ENCODE data around the gene APOBEC3F.
"Not testable (repeated sequence)": the region's sequence is repeated elsewhere in the genome, so short reads cannot be mapped to it uniquely, and the experiment has no call there.

The APOBEC3F gene

DNA sequence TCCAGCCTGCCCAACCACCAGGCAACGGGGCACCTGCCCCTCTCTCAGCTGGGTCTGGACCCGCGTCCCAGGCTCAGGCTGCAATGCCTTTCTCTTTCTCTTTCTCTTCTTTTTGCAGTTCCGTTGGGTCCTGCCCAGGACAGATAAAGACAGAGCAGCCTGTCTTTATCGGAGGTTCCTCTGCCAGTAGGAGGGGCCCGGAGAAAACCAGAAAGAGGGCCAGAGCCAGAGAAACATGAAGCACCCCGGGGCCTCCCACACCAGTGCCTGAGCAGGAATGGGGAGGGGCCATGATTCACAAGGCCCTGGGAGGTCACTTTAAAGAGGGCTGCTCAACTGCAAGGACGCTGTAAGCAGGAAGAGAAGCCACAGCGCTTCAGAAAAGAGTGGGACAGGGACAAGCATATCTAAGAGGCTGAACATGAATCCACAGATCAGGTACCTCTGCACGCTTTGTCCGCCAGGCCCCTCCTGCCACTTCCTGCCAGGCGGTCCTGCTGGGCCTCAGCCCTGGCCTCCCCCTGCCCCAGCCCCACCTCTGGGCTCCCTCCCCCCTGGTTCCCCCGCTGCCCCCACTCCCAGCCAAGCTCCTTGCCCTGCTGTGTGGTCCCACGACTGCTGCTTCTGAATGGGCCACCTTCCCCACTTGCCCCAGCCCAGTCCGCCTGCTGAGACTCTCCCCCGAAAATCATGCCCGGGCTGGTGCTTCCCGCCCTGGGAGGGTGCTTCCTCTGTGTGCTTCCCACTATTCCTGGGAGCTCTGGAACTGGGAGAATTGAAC lies 26.5 kb upstream of the APOBEC3F start, which contains the start of gene APOBEC3C:
Gene APOBEC3C, plus strand, starts transcription at position 316 of the 781 bp plus-strand sequence. Its CDS starts 106 bp downstream, at position 422.
- no peak for TF ChIP-seq Cebpa-rat (IDR thresholded peaks at IDR 0.05)
- peak within 1 kb of the TSS; percentile 94 for H3K4me2 ChIP-seq
- H3K4me1 ChIP-seq, result peaks cover 39% of the 10 kb centered on the region
- no peaks in the 10 kb centered on the region for H4K20me1 ChIP-seq
- H3K36me3 ChIP-seq, result peaks cover 9% of the 10 kb centered on the region
- H3K9me3 ChIP-seq, result no peaks in the 10 kb centered on the region
- peak within 1 kb of the TSS; percentile 69 for H3K4me3 ChIP-seq
- H3K27ac ChIP-seq, result peak within 1 kb of the TSS; percentile 82
- H3K9ac ChIP-seq, result peak within 1 kb of the TSS; percentile 77
- H3K27me3 ChIP-seq, result no peaks in the 10 kb centered on the region

- H3K4me3 ChIP-seq, result peak overlapping the region; percentile 69
- peaks cover 43% of the 10 kb centered on the region for H3K4me1 ChIP-seq
- not testable (repeated sequence) for H4K20me1 ChIP-seq, H3K36me3 ChIP-seq, H3K27me3 ChIP-seq, H3K9me3 ChIP-seq
- H3K4me2 ChIP-seq, result peak overlapping the region; percentile 94
- peak overlapping the region; percentile 77 for H3K9ac ChIP-seq
- peak overlapping the region; percentile 82 for H3K27ac ChIP-seq
Observed at GRCh38 chr22:39014723-39015121, 25.9 kb upstream of the APOBEC3F start.

- H3K27ac ChIP-seq, result no peak overlapping the region
- H3K4me2 ChIP-seq, result no peak overlapping the region
- no peak overlapping the region for H3K4me3 ChIP-seq
- H3K9me3 ChIP-seq, result no peaks in the 10 kb centered on the region
- peaks cover 9% of the 10 kb centered on the region for H3K36me3 ChIP-seq
- TF ChIP-seq Cebpa-rat (IDR thresholded peaks at IDR 0.05), result no peak
- no peaks in the 10 kb centered on the region for H4K20me1 ChIP-seq
- peaks cover 41% of the 10 kb centered on the region for H3K4me1 ChIP-seq
- H3K27me3 ChIP-seq, result no peaks in the 10 kb centered on the region
- no peak overlapping the region for H3K9ac ChIP-seq
Observed at GRCh38 chr22:39016592-39016991, 24.1 kb upstream of the APOBEC3F start.

DNA sequence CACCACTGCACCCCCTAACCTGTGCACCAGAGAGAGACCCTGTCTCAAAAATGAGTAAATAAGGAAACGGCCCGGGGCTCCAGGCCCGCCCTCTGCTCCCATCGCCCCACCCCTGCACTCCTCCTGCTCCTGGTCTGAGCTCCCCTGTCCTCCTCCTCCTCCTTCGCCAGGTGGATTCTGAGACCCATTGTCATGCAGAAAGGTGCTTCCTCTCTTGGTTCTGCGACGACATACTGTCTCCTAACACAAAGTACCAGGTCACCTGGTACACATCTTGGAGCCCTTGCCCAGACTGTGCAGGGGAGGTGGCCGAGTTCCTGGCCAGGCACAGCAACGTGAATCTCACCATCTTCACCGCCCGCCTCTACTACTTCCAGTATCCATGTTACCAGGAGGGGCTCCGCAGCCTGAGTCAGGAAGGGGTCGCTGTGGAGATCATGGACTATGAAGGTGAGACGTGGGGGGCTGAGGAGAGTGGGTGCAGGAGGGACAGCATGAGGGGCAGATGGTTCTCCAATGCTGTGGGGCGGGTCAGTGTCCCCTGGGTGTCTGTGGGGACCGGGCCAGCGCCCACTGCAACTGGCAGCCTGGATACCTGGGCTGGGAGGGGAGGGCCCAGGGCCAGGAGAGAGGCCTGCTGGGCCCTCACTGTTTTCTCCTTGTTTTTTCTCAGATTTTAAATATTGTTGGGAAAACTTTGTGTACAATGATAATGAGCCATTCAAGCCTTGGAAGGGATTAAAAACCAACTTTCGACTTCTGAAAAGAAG lies 22.9 kb upstream of the APOBEC3F start:
- no peak for TF ChIP-seq Cebpa-rat (IDR thresholded peaks at IDR 0.05)
- peaks cover 9% of the 10 kb centered on the region for H3K36me3 ChIP-seq
- no peaks in the 10 kb centered on the region for H4K20me1 ChIP-seq
- H3K27me3 ChIP-seq, result no peaks in the 10 kb centered on the region
- H3K4me2 ChIP-seq, result no peak overlapping the region
- no peaks in the 10 kb centered on the region for H3K9me3 ChIP-seq
- H3K9ac ChIP-seq, result no peak overlapping the region
- H3K4me3 ChIP-seq, result no peak overlapping the region
- peaks cover 52% of the 10 kb centered on the region for H3K4me1 ChIP-seq
- H3K27ac ChIP-seq, result no peak overlapping the region

DNA sequence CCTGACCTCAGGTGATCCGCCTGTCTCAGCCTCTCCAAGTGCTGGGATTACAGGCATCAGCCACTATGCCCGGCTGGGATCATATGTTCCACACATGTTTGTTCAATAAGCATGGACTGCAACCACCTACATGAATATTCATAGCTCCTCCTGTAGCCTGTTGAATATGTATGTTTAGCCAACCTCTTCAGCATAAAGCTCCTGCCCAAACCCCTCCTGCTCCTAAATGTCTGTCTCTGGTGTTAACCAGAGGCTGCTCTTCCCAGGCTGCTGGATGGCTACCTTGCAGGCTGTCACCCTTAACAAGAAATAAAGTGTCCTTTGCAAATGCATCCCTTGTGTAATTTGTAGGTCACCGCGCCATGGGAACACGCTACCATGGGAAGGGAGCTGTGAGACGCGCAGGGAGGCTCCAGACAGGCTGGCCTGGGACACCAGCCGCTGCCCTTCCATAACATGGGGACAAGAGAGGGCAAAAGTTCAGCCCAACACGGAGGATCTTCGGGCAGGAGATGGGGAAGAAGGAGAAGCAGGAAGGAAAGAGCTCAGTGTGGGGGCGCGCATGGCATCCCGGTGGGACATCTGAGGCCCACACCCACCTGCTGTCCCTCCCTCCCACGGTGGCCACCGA lies 20.5 kb upstream of the APOBEC3F start:
- Histone ChIP-seq H3K36me3 (peaks cover 28% of the 10 kb centered on the region), H3K4me3 (peak overlapping the region; percentile 71), H3K4me1 (peaks cover 39% of the 10 kb centered on the region), H3K4me2 (peak overlapping the region; percentile 77)
- not testable (repeated sequence) for H3K9me3 ChIP-seq, H3K27me3 ChIP-seq, H4K20me1 ChIP-seq, H3K27ac ChIP-seq, H3K9ac ChIP-seq

DNA sequence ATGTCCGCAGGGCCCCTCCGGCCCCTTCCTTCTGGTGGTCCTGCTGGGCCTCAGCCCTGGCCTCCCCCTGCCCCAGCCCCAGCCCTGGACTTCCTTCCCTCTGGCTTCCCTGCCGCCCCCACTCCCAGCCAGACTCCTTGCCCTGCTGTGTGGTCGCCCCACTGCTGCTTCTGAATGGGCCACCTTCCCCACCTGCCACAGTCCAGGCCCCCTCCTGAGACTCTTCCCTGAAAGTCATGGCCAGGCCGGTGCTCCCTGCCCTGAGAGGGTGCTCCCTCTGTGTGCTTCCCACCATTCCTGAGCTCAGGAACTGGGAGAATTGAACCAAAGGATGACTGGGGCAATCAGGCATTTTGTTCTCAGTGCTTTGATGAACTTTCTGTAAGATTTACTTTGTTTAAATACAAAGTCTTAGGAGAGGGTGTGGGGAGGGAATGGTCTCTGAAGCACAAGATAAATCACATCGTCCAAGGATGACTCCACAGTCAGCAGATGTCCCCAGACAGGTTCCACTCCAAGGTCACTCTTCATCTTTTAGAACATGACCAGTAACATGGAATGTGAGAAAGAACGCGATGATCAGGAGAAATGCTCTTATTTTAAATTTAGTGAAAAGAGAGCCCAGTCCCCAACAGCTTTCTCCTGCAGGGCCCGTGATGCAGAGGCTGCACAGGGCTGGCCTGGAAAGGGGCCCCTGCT lies 19.0 kb upstream of the APOBEC3F start:
- Histone ChIP-seq H3K27me3 (no peaks in the 10 kb centered on the region), H3K36me3 (peaks cover 35% of the 10 kb centered on the region), H3K9ac (peak overlapping the region; percentile 83), H4K20me1 (no peaks in the 10 kb centered on the region), H3K4me2 (peak overlapping the region; percentile 97), H3K4me3 (peak overlapping the region; percentile 71), H3K4me1 (peaks cover 30% of the 10 kb centered on the region), H3K27ac (peak overlapping the region; percentile 86), H3K9me3 (no peaks in the 10 kb centered on the region)
- TF ChIP-seq Cebpa-rat (IDR thresholded peaks at IDR 0.05), result no peak

DNA sequence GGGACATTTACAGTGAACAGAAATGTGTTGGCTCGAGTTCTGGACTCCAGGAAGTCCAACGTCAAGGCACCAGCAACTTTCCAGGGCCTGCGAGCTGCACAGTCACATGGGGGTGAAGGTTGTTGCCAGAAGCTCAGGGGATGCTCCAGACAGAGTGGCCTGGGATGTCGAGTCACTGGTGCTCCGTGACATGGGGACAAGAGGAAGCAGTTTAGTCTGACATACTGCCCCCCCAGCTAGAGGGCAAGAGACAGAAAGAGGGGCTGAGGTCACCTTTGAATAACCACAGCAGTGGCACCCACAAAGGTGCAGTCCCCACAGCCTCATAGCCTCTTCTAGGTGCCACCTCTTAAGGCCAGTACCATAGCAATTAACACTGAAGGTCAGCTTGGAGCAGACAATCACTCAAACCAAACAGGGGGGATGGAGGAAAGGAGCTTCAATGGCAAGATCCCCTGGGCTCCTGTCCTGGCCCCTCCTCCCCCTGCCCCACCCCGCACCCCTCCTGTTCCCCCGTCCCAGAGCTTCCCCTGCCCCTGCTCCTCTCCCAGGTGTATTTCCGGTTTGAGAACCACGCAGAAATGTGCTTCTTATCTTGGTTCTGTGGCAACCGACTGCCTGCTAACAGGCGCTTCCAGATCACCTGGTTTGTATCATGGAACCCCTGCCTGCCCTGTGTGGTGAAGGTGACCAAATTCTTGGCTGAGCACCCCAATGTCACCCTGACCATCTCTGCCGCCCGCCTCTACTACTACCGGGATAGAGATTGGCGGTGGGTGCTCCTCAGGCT lies 15.9 kb upstream of the APOBEC3F start:
- no peak overlapping the region for H3K9ac ChIP-seq
- no peak overlapping the region for H3K4me3 ChIP-seq
- no peak for TF ChIP-seq Cebpa-rat (IDR thresholded peaks at IDR 0.05)
- H3K27me3 ChIP-seq, result no peaks in the 10 kb centered on the region
- H4K20me1 ChIP-seq, result no peaks in the 10 kb centered on the region
- no peak overlapping the region for H3K27ac ChIP-seq
- H3K9me3 ChIP-seq, result no peaks in the 10 kb centered on the region
- no peak overlapping the region for H3K4me2 ChIP-seq
- peaks cover 27% of the 10 kb centered on the region for H3K4me1 ChIP-seq
- peaks cover 26% of the 10 kb centered on the region for H3K36me3 ChIP-seq

DNA sequence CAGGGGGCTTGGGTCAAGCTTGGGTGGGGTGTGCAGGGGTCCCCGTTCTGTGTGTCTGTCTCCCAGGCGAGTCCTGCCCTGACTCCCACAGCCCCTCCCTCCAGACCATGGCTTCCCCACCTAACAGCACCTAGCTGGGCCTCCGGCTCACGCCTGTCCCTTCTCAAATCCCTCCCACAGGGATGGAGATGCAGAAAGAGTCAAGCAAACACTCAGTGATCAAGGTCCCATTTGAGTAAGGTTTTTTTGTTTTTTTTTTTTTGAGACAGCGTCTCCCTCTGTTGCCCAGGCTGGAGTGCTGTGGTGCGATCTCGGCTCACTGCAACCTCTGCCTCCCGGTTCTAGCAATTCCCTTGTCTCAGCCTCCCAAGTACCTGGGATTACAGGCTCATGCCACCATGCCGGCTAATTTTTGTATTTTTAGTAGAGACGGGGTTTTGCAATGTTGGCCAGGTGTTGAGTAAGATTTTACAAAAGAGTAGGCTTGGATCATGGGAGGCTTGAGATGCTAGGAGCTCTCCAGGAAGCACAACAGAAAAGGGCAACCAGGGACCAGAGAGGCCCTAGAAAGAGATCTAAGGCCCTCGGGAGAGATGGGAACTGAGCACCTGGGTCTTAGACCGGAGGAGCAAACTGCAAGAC lies 14.0 kb upstream of the APOBEC3F start:
- Histone ChIP-seq H3K27me3 (no peaks in the 10 kb centered on the region), H4K20me1 (no peaks in the 10 kb centered on the region), H3K4me3 (no peak overlapping the region), H3K36me3 (peaks cover 26% of the 10 kb centered on the region), H3K9ac (no peak overlapping the region), H3K27ac (no peak overlapping the region), H3K4me2 (no peak overlapping the region), H3K9me3 (no peaks in the 10 kb centered on the region), H3K4me1 (peaks cover 26% of the 10 kb centered on the region)
- no peak for TF ChIP-seq Cebpa-rat (IDR thresholded peaks at IDR 0.05)

Data from BLaER1 (cell line).